ENCODE measurements around the gene FOXP1. TPM values are rescaled to one million over a fixed set of nuclear protein-coding genes. Genes with fewer than 3 reads are reported as not detected.

The FOXP1 gene
- total and polyA plus RNA-seq, 2 donors (not counting 1 experiment from before 2014, with no cell fraction given), result 70.3 to 101 TPM

GRCh38 chr3:71006810-71007785 is 576.4 kb downstream of the FOXP1 start:
- Histone ChIP-seq H3K9ac (ENCODE audit: insufficient read depth, low read length) (no peak overlapping the region), H3K4me3 (replicated peaks in 1 of 4; ENCODE audit: control extremely low read depth in 1 of 4, insufficient read depth in 1 of 4, low read depth in 3 of 4, low read length in 4 of 4) (no peak overlapping the region), H3K27me3 (ENCODE audit: control insufficient read depth, insufficient read depth, low read length) (no peaks in the 10 kb centered on the region), H3K4me1 (ENCODE audit: control insufficient read depth, extremely low read depth, insufficient read depth, low read length) (peaks cover 2% of the 10 kb centered on the region), H2AFZ (ENCODE audit: low read length) (no peak overlapping the region), H4K20me1 (ENCODE audit: control insufficient read depth, extremely low read depth, insufficient read depth, low read length) (no peaks in the 10 kb centered on the region), H3K36me3 (ENCODE audit: control insufficient read depth, insufficient read depth, low read length) (no peaks in the 10 kb centered on the region), H3K79me2 (ENCODE audit: control insufficient read depth, insufficient read depth, low read length) (peaks cover 74% of the 10 kb centered on the region), H3K27ac (ENCODE audit: insufficient read depth, low read length) (no peak overlapping the region), H3K4me2 (ENCODE audit: extremely low read depth, insufficient read depth, low read length) (no peak overlapping the region), H3K9me3 (ENCODE audit: control insufficient read depth, insufficient read depth, low read depth, low read length) (no peaks in the 10 kb centered on the region)
- TF ChIP-seq EZH2 (IDR thresholded peaks at IDR 0.05; ENCODE audit: low read length, missing control alignments), result no peak
- TF ChIP-seq, protein P1, sequence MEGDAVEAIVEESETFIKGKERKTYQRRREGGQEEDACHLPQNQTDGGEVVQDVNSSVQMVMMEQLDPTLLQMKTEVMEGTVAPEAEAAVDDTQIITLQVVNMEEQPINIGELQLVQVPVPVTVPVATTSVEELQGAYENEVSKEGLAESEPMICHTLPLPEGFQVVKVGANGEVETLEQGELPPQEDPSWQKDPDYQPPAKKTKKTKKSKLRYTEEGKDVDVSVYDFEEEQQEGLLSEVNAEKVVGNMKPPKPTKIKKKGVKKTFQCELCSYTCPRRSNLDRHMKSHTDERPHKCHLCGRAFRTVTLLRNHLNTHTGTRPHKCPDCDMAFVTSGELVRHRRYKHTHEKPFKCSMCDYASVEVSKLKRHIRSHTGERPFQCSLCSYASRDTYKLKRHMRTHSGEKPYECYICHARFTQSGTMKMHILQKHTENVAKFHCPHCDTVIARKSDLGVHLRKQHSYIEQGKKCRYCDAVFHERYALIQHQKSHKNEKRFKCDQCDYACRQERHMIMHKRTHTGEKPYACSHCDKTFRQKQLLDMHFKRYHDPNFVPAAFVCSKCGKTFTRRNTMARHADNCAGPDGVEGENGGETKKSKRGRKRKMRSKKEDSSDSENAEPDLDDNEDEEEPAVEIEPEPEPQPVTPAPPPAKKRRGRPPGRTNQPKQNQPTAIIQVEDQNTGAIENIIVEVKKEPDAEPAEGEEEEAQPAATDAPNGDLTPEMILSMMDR (conservative IDR thresholded peaks at IDR 0.05 in 1 of 2, IDR thresholded peaks at IDR 0.05 in 1 of 2; ENCODE audit: low read depth in 1 of 2, low read length in 2 of 2), result peak; percentile 14 to 31
- peak; percentile 49 to 51 for DNase-seq (ENCODE audit: low read depth in 2 of 2)

DNA sequence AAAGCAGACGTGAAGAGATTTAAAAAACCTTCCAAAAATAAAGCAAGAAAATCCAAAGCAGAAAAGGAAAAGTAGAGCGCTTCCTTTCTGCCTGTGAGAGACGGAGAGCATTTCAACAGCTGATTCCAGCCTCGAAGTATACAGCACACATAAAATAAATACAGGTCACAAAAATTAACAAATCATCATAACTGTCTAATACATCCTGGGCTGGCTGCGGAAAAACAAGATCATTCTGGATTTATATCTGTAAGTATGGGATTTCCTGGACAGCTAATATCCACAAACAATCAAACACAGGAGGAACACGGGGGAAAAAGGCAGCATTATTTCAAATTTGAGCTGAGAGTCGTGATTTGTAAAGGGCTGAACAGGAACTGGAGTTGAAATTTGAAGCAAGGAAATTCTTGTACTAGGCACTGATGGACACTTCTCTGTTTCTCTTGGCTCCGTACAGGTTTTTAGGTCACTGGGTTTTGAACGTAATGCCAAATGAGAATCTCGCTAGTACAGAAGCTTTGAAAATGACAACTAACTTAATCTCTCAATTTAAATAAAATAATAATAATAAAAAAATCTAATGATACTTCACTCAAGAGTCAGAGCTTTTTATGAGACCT is 577.7 kb downstream of the FOXP1 start:
- Histone ChIP-seq H3K4me2 (ENCODE audit: extremely low read depth, insufficient read depth, low read length) (peak overlapping the region; percentile 54), H2AFZ (ENCODE audit: low read length) (no peak overlapping the region), H3K9ac (ENCODE audit: insufficient read depth, low read length) (no peak overlapping the region), H3K4me3 (replicated peaks in 1 of 4; ENCODE audit: control extremely low read depth in 1 of 4, insufficient read depth in 1 of 4, low read depth in 3 of 4, low read length in 4 of 4) (no peak overlapping the region), H4K20me1 (ENCODE audit: control insufficient read depth, extremely low read depth, insufficient read depth, low read length) (no peaks in the 10 kb centered on the region), H3K36me3 (ENCODE audit: control insufficient read depth, insufficient read depth, low read length) (peaks cover 4% of the 10 kb centered on the region), H3K27ac (ENCODE audit: insufficient read depth, low read length) (no peak overlapping the region), H3K4me1 (ENCODE audit: control insufficient read depth, extremely low read depth, insufficient read depth, low read length) (peaks cover 2% of the 10 kb centered on the region), H3K79me2 (ENCODE audit: control insufficient read depth, insufficient read depth, low read length) (peaks cover 76% of the 10 kb centered on the region), H3K27me3 (ENCODE audit: control insufficient read depth, insufficient read depth, low read length) (no peaks in the 10 kb centered on the region), H3K9me3 (ENCODE audit: control insufficient read depth, insufficient read depth, low read depth, low read length) (no peaks in the 10 kb centered on the region)
- no peak for DNase-seq (ENCODE audit: low read depth in 2 of 2)
- TF ChIP-seq, protein P1 (conservative IDR thresholded peaks at IDR 0.05 in 1 of 2, IDR thresholded peaks at IDR 0.05 in 1 of 2; ENCODE audit: low read depth in 1 of 2, low read length in 2 of 2), result no peak
- no peak for TF ChIP-seq EZH2 (IDR thresholded peaks at IDR 0.05; ENCODE audit: low read length, missing control alignments)

DNA sequence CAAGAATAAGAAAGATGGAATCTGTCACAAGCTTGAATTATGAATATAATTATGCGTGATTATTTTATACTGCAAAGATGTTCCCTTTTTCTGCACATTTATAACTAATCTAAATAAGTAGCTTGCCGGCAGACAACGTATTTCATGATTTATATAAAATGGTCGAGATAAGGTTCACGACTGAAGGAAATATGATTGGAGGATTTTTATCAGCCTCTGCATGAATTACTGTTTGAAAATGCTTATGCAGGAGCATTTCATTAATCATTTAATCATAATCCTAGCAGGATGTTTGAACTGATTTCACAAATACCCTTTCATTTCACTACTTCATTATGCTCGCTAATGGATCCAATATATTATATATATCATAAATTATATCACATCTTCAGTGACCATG is 580.0 kb downstream of the FOXP1 start:
- peaks cover 2% of the 10 kb centered on the region for H3K4me1 ChIP-seq (ENCODE audit: control insufficient read depth, extremely low read depth, insufficient read depth, low read length)
- no peaks in the 10 kb centered on the region for H3K9me3 ChIP-seq (ENCODE audit: control insufficient read depth, insufficient read depth, low read depth, low read length)
- H3K79me2 ChIP-seq (ENCODE audit: control insufficient read depth, insufficient read depth, low read length), result peaks cover 64% of the 10 kb centered on the region
- H3K27ac ChIP-seq (ENCODE audit: insufficient read depth, low read length), result no peak overlapping the region
- no peaks in the 10 kb centered on the region for H3K27me3 ChIP-seq (ENCODE audit: control insufficient read depth, insufficient read depth, low read length)
- no peaks in the 10 kb centered on the region for H4K20me1 ChIP-seq (ENCODE audit: control insufficient read depth, extremely low read depth, insufficient read depth, low read length)
- DNase-seq (ENCODE audit: low read depth in 2 of 2), result no peak
- no peak overlapping the region for H3K4me3 ChIP-seq (replicated peaks in 1 of 4; ENCODE audit: control extremely low read depth in 1 of 4, insufficient read depth in 1 of 4, low read depth in 3 of 4, low read length in 4 of 4)
- no peak overlapping the region for H2AFZ ChIP-seq (ENCODE audit: low read length)
- H3K9ac ChIP-seq (ENCODE audit: insufficient read depth, low read length), result no peak overlapping the region
- no peak overlapping the region for H3K4me2 ChIP-seq (ENCODE audit: extremely low read depth, insufficient read depth, low read length)
- no peak for TF ChIP-seq EZH2 (IDR thresholded peaks at IDR 0.05; ENCODE audit: low read length, missing control alignments)
- TF ChIP-seq, protein P1 (conservative IDR thresholded peaks at IDR 0.05 in 1 of 2, IDR thresholded peaks at IDR 0.05 in 1 of 2; ENCODE audit: low read depth in 1 of 2, low read length in 2 of 2), result no peak
- peaks cover 4% of the 10 kb centered on the region for H3K36me3 ChIP-seq (ENCODE audit: control insufficient read depth, insufficient read depth, low read length)

All from fibroblast of lung (primary cell).